ENCODE data around the gene HHIPL2.
"Not testable (repeated sequence)": the region's sequence is repeated elsewhere in the genome, so short reads cannot be mapped to it uniquely, and the experiment has no call there.

HHIPL2 gene

GRCh38 chr1:222539951-222540597, 7.8 kb downstream of the HHIPL2 start:
- DNase-seq, result no peak

DNA sequence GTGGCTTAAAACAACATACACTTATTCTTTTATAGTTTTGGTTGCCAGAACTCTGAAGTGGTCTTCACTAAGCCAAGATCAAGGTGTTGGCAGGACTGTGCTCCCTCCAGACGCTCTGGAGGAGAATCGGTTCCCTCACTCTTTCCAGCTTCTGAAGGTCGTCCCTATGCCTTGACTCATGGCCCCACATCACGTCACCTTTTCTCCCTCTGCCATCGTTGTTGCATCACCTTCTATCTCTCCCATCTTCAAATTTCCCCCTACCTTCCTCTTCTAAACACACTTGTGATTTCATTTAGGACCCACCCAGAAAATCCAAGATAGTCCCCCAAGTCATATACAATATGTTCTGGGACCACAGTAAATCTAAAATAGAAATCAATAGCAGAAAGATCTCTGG, 12.4 kb downstream of the HHIPL2 start:
- DNase-seq, result no peak

DNA sequence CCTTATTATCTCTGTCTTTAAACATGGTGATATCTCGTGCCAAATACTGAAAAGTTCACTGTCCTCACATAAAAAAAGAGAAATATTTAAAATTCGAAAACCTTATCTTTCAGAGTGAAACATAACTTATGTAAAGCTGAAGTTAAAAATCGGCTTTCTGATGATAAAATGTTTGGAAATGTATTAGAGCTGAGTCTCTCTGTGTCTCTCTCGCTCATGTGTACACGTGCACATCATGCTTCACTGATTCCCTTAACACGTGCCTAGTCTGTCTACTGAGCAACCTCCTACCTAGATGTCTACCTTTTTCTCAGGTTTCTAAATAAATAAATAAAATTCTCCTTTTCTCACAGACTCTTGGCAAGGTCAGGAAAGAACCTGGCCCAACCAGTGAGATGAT, 17.1 kb downstream of the HHIPL2 start:
- DNase-seq, result no peak

GRCh38 chr1:222529916-222530315, 18.0 kb downstream of the HHIPL2 start:
- DNase-seq, result no peak

- no peak for DNase-seq
Measured at GRCh38 chr1:222529181-222529580, 18.7 kb downstream of the HHIPL2 start.

DNA sequence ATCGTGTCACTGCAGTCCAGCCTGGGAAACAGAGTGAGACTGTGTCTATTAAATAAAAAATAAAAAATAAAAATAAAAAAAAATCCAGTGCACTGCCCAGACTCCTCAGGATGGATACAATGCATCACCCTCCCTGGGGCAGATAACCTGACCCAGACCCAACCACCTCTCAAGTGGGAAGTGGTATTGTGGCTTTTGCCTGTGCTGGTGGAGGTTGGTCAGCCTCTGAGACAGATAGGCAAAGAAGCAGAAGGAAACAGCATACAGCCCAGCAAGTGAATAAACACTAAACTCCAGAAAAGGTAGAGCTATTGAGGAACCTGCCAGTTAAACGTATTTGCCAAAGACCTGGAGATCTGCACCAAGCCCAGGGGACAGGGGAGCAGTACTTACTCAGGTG, 22.0 kb downstream of the HHIPL2 start:
- DNase-seq, result no peak

DNA sequence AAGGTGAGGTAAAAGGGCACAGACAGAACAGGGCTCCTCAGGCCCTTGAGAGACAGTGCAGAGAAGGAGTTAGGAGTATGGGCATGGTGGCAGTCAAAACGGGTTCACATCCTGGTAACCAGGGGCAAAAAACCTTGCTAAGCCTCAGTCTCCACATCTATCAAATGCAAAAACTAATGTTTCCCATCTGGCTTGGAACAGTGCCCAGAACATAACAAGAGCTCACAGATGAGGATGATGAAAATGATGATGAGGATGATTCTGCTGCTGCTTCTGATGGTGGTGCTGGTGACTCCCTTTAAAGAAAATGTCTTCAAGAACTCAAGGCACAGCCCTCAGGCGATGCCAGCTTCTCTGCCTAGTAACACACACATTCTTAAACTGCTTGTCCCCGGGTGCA, 24.1 kb downstream of the HHIPL2 start:
- no peak for DNase-seq

- no peak for DNase-seq
Measured at GRCh38 chr1:222522105-222522915, 25.6 kb downstream of the HHIPL2 start.

GRCh38 chr1:222521299-222522104, 26.4 kb downstream of the HHIPL2 start:
- DNase-seq, result peak; percentile 87

DNA sequence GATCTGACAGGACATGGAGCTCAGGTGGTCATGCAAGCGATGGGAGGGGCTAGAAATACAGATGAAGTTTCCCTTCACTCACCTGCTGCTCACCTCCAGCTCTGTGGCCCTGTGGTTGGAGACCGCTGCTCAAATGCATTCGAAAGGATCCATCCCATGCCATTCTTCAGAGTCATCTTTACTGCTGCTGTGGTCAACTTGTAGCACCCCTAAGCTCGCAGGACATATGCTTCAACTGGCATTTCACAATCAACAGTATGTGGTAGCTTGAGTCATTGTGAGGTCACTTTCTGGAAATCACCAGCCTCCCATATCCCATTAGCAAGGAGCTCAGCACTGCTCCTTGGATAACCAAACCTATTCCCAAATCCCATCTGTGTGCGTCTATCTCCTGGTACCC, 58.4 kb downstream of the HHIPL2 start:
- peak; percentile 83 for DNase-seq

DNA sequence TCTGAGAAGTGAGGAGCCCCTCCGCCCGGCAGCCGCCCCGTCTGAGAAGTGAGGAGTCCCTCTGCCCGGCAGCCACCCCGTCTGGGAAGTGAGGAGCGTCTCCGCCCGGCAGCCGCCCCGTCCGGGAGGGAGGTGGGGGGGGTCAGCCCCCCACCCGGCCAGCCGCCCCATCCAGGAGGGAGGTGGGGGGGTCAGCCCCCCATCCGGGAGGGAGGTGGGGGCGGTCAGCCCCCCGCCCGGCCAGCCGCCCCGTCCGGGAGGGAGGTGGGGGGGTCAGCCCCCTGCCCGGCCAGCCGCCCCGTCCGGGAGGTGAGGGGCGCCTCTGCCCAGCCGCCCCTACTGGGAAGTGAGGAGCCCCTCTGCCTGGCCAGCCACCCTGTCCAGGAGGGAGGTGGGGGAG, 60.1 kb downstream of the HHIPL2 start:
- not testable (repeated sequence) for DNase-seq

GRCh38 chr1:222484005-222484404, 63.9 kb downstream of the HHIPL2 start:
- DNase-seq, result not testable (repeated sequence)

- not testable (repeated sequence) for DNase-seq
Measured at GRCh38 chr1:222479567-222479966, 68.3 kb downstream of the HHIPL2 start.

DNA sequence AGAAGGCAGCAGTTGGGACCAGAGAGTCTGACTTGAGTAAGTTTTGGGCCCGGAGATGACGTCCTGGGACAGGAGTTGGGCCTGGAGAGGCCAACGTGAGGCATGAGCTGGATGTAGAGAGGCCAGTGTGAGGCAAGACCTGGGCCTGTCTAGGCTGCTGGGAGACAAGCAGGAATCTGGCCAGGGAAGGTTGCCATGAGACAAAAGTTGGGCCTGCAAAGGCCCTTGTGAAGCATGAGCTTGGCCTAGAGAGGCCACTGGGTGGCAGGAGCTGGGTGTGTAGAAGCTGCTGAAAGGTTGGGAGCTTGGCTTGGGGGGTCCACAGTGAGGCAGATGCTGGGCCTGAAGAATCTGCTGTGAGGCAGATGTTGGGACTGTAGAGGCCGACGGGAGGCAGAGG, 71.5 kb downstream of the HHIPL2 start:
- not testable (repeated sequence) for DNase-seq

GRCh38 chr1:222473717-222474116, 74.2 kb downstream of the HHIPL2 start:
- not testable (repeated sequence) for DNase-seq

- DNase-seq, result not testable (repeated sequence)
Measured at GRCh38 chr1:222472776-222473540, 74.9 kb downstream of the HHIPL2 start.
